GM18873 (cell line): ENCODE measurements around the gene MAP1LC3B.

ENCODE experiments used
- ATAC-seq: cut with Tn5 transposase; IDR thresholded peaks from one replicate; pipeline ENCODE4 v1.9.1; 2021; ENCODE audit warnings: mild to moderate bottlenecking, moderate library complexity, moderate number of reproducible peaks; ENCODE audit not compliant: unreplicated experiment, low FRiP score

Gene MAP1LC3B

DNA sequence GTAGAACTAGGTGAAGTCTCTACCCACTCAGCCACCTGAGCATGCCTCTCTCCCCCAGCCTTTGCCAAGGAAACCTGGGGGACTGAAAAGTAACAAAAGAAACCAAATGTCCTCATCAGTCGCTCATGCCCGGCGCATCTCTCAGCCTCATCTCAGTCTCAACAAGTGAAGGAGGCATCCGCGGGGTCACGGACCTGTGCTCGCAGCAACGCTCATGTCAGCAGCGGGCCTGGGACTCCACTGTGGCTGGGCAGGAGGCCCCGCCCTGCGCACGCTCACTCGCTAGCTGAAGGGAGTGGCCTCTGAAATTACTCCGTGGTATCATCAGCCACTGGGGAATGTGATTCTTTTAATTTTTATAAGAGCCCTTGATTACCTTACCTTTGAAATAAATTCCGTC lies 31.3 kb downstream of the MAP1LC3B start:
- ATAC-seq = no peak

DNA sequence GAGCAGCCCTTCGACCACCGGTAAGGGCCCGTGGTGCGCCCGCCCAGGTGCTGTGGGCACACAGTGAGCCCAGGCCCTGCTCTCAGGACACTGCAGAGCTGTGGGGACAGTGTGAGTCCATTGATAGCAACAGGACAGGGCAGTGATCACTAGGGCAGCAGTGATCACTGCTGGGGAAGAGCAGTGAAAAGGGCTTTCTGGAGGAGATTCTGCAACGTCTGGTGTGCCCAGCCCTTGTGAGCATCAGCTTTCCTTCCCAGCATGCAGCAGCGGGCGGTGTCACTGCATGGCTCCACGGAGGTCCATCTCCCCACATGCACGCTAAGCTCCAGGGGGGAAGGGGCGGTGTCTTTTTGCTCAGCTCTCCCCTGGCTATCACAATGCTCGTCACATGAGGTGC lies 32.1 kb downstream of the MAP1LC3B start:
- no peak for ATAC-seq

- no peak for ATAC-seq
These were observed 33.8 kb downstream of the MAP1LC3B start for GRCh38 chr16:87425941-87426340.

- ATAC-seq = no peak
These were observed 34.5 kb downstream of the MAP1LC3B start for GRCh38 chr16:87426423-87427215.

DNA sequence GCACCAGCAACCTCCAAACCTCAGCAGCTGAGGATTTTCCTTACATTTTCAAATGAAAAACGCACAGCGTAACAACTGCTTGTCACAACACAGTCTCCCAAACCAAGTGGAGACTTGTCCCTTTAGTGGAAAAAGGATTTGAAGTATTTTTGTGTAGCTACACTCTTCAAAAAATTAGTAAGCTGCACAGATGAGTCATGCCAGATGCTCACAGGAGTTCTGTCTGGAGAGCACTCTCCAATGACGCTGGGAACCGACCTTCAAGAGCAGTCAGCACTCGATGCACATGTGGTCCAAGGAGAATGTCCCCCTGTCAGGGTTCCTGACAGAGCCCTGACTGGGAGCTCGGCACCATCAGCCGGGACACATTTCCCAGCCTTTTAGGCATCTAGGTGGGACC lies 39.8 kb downstream of the MAP1LC3B start:
- ATAC-seq = no peak

- ATAC-seq = no peak
These were observed 40.3 kb downstream of the MAP1LC3B start for GRCh38 chr16:87432330-87432915.

DNA sequence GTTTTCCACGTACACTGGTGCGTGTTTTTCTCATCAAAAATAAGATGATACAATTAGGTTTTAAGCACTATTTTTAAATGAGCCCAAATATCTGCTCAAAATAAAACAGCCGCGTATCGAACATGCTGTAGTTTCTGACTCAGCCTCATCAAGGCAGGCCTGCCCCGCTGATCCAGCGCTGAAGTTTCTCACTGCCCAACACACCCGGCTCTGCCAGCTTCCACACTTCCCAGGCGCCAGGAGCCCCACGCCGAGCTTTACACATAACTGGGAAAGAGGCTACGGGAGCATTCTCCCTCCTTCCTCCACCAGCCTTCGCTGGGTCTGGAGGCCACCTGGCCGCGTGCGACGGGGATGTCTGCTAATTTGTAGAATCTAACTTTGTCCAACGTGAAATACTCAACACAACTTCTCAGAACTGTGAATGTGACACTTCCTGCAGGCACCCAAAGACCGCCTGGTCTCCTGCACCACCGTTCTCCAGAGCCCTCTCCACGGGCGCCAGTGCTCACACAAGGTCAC lies 42.1 kb downstream of the MAP1LC3B start:
- no peak for ATAC-seq

GRCh38 chr16:87435372-87436224 lies 43.5 kb downstream of the MAP1LC3B start:
- ATAC-seq = no peak

DNA sequence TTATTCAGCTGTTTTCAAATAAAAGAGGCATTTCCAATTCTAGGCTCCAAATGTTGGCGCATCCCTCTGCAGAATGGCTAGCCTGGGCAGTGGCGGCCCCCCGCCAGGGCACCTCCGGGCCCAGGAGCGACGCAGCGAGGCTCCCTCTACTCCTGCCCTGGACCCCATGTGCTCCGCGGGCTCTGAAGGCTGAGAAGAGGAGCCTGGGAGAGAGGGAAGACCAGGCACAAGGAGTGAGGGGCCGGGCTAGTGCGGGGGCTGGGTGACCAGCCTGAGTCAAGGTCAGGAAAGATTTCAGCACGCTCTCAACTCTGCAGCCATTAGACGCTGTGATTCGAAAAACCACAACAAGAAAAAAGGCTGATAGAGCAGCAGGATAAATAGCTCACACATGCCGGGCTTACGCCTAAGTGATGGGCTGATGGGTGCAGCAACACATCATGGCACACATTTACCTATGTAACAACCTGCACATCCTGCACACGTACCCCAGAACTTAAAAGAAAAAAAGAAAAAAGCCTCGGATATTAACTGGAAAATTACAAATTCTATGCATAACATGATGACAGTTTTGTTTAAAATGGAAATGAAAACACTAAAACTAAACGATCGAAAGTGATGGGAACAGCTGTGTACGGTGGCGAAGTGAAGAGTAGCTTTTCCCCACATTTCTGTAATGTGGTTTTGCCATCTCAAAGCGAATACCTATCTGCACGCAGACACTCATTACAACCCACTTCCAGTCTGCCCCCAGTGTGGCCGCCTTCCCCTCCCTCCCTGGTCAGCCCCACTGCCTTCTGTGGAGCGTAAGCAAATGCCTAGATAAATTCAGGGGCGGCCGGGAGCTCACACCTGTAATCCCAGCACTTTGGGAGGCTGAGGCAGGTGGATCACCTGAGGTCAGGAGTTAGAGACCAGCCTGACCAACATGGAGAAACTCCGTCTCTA lies 44.4 kb downstream of the MAP1LC3B start:
- no peak for ATAC-seq

DNA sequence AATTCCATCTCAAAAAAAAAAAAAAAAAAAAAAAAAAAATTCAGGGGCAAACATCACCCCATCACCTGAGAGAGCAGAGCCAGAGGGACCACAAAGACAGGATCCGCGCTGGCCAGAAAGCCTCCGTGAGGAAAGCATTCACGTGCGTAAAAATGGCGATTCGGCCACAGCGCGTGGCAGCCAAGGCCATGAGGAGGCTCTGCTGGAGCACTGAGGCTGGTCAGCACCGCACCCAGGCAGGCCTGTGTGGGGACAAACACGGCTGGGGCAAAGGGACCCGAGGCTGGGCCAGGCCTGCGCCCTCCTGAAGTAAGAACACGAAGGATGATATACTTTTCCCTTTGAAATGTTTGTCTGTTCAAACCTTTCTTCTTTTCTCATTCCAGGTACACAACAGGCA lies 45.2 kb downstream of the MAP1LC3B start:
- ATAC-seq = no peak

- no peak for ATAC-seq
These were observed 45.9 kb downstream of the MAP1LC3B start for GRCh38 chr16:87437911-87438610.

GRCh38 chr16:87438611-87438985 lies 46.5 kb downstream of the MAP1LC3B start:
- no peak for ATAC-seq

GRCh38 chr16:87439926-87440325 lies 47.8 kb downstream of the MAP1LC3B start:
- no peak for ATAC-seq

DNA sequence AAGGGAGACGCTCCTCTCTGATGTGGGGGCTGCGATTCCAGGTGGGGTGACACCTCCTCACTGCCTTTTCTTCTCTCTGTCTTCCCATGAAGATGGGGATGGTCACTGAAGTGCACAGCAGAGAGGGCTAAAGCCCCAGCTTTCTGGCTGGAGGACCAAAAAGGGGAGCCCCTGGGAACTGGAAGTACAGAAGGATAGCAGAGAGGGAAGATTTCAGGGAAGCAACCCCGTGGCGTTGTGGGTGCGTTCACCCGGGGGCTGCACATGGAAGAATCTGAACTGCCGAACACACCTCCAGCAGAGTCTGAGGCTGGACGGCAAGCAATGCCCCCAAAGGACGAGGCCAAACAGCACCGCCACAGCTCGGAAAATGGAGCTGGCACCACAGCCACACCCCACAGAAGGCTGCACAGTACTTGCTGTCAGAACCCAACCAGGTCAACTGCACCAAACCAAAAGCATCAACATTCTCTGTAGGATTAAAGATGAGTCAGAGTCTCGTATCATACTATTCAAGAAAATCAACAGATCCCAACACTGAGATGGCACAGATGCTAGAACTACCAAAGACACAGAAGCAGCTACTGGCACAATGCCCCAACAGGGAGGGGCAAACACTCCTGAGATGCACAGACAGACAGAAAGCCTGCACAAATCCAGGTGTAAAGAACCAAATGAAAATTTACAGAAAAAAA lies 49.9 kb downstream of the MAP1LC3B start:
- ATAC-seq = no peak

GRCh38 chr16:87442581-87442966 lies 50.4 kb downstream of the MAP1LC3B start:
- no peak for ATAC-seq

GRCh38 chr16:87443016-87443415 lies 50.9 kb downstream of the MAP1LC3B start:
- ATAC-seq = no peak

DNA sequence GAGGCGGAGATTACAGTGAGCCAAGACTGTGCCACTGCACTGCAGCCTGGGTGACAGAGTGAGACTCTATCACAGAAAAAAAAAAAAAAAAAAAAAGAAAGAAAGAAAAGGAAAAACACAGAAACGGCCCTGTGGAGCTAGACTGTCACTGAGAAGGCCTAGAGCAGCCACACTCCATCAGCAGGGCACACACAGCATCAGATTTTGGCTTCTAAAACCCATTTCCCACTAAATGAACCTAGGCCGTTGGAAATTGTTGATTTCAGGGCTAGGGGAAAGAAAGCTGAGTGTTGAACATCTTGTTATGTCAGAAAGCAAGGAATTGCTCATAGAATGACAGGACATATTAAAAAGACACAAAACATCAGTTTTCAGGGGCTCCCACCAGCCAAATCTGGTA lies 51.8 kb downstream of the MAP1LC3B start:
- ATAC-seq = no peak

- no peak for ATAC-seq
These were observed 53.4 kb downstream of the MAP1LC3B start for GRCh38 chr16:87445486-87445885.

- ATAC-seq = no peak
These were observed 54.3 kb downstream of the MAP1LC3B start for GRCh38 chr16:87446479-87446878.
